Measurements from ENCODE around the gene USP11. TPM values are rescaled to one million over a fixed set of nuclear protein-coding genes. Genes with fewer than 3 reads are reported as not detected.

USP11 gene
- total and polyA plus RNA-seq, 3 donors from 2014 or later, result 113 to 185 (median 128) TPM

GRCh38 chrX:47187106-47187677, 45.6 kb upstream of the USP11 start:
- Histone ChIP-seq H3K27me3 (no peaks in the 10 kb centered on the region), H3K27ac (no peak overlapping the region), H3K9me3 (no peaks in the 10 kb centered on the region), H3K4me1 (peaks cover 2% of the 10 kb centered on the region), H3K36me3 (ENCODE audit: low read depth, missing control alignments) (no peaks in the 10 kb centered on the region), H3K4me3 (no peak overlapping the region)
- WGBS, 2 donors, result 89% methylated on average over 4 of the region's 4 CpGs; no CpG with 5 or more reads in 1 of the 2 donors
- no peak for TF ChIP-seq CTCF (IDR thresholded peaks at IDR 0.05)
- no peak for TF ChIP-seq POLR2A (IDR thresholded peaks at IDR 0.05)
- intact Hi-C loops (cut with DNase I; ENCODE audit: low total_unique reads), result no loop called here
- no peak for DNase-seq

DNA sequence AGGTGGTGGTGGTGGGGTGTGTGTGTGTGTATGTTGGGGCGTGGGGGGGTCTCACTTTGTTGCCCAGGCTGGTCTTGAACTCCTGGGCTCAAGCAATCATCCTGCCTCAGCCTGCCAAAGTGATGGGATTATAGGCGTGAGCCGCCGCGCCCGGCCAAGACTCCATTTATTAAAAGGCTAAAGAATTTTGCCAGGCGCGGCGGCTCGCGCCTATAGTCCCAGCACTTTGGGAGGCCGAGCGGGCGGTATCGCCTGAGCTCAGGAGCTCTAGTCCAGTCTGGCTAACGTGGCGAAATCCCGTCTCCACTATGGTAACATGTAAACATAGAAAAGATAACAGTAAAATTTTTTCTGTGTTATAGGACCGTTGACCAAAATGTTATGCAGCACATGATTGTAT, 42.9 kb upstream of the USP11 start:
- intact Hi-C loops (cut with DNase I; ENCODE audit: low total_unique reads), result loop anchor here (10.0 kb wide), 2 partner anchors 185 to 335 kb away; partner anchors contain the start of gene ZNF157
- H3K36me3 ChIP-seq (ENCODE audit: low read depth, missing control alignments), result no peaks in the 10 kb centered on the region
- peaks cover 2% of the 10 kb centered on the region for H3K4me1 ChIP-seq
- no peaks in the 10 kb centered on the region for H3K27me3 ChIP-seq
- 51 to 73% methylated on average over 8 to 19 of the region's 19 CpGs for WGBS, 2 donors
- TF ChIP-seq CTCF (IDR thresholded peaks at IDR 0.05), result no peak
- no peak for TF ChIP-seq POLR2A (IDR thresholded peaks at IDR 0.05)
- DNase-seq, result no peak
- no peak overlapping the region for H3K4me3 ChIP-seq
- no peaks in the 10 kb centered on the region for H3K9me3 ChIP-seq
- H3K27ac ChIP-seq, result no peak overlapping the region

DNA sequence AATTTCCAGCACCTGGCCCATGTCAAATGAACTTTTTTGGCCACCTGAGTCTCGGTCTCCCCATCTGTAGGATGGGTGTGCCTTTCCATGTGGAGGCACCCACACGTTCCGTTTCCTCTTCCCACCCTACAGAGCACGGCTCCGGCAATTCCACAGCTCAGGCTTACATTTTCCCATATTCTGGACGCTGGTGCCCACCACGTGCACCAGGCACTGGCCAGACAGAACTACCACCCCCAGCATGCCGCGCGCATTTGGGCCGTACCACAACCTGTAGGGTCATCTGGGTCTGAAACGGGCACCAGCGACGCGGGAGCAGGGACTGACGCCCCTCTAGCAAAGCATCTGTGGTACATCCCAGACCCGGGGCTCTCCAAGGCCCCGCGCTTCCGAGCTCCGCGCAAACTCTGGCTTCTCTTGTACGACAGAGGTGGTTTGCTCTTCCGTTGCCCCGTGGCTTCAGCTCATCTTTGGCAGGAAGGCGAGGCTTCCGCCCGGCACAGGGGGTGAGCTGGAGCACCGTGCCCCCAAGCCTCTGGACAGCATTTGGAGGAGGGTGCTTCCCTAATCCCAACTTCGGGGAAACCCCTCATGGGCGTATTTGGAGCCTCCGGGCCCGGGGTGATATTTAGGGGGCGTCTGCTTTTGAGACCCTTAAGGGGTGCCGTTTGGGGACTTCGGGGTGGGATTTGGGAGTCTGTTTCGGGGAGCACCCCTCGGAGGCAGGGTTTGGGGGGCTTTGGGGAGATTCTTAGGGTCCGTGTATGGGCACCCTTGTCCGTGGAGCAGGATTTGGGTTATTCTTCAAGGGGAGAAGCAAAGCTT, 42.2 kb upstream of the USP11 start:
- DNase-seq, result peak; percentile 93
- no peaks in the 10 kb centered on the region for H3K36me3 ChIP-seq (ENCODE audit: low read depth, missing control alignments)
- peak overlapping the region; percentile 46 to 63 for H3K4me3 ChIP-seq
- intact Hi-C loops (cut with DNase I; ENCODE audit: low total_unique reads), result loop anchor here (10.0 kb wide), 2 partner anchors 184 to 334 kb away; partner anchors contain the start of gene ZNF157
- no peaks in the 10 kb centered on the region for H3K27me3 ChIP-seq
- no peak for TF ChIP-seq CTCF (IDR thresholded peaks at IDR 0.05)
- no peak for TF ChIP-seq POLR2A (IDR thresholded peaks at IDR 0.05)
- WGBS, 2 donors, result 2 to 4% methylated on average over 10 to 33 of the region's 40 CpGs
- no peak overlapping the region for H3K27ac ChIP-seq
- H3K4me1 ChIP-seq, result peaks cover 2% of the 10 kb centered on the region
- H3K9me3 ChIP-seq, result no peaks in the 10 kb centered on the region

DNA sequence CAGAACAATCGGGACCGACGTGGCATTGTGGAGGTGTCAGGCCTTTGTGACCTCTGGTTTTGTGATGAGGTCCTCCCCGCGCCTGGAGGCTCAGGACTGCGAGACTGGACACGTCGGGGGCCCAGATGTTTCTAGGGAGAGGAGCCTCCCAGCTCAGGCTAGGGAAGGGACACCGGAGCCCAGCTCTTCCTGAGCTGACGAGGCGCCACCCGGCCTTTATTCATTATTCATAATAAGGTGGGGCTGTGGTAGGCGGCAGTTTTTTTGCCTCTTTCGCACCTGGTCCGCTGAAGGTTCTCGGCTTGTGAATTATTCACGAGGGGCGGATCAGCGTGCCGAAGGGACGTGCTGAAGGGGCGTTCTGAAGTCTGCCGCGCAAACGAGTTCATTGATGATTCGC, 41.5 kb upstream of the USP11 start:
- no peak for TF ChIP-seq CTCF (IDR thresholded peaks at IDR 0.05)
- intact Hi-C loops (cut with DNase I; ENCODE audit: low total_unique reads), result loop anchor here (10.0 kb wide), 2 partner anchors 183 to 333 kb away; partner anchors contain the start of gene ZNF157
- DNase-seq, result no peak
- Histone ChIP-seq H3K4me3 (peak overlapping the region; percentile 46 to 63), H3K27me3 (no peaks in the 10 kb centered on the region), H3K36me3 (ENCODE audit: low read depth, missing control alignments) (no peaks in the 10 kb centered on the region), H3K27ac (no peak overlapping the region), H3K9me3 (no peaks in the 10 kb centered on the region), H3K4me1 (peaks cover 2% of the 10 kb centered on the region)
- 6 to 25% methylated on average over 8 to 24 of the region's 26 CpGs for WGBS, 2 donors

Measured in testis (tissue), 3 donors.